HG02588 (cell line): Measurements from ENCODE around the gene MAGI1.

Experiments
- ATAC-seq: cut with Tn5 transposase; IDR thresholded peaks from one replicate; pipeline ENCODE4 v1.9.1; 2021; ENCODE audit warnings: mild to moderate bottlenecking, moderate library complexity; ENCODE audit not compliant: unreplicated experiment

Gene MAGI1

DNA sequence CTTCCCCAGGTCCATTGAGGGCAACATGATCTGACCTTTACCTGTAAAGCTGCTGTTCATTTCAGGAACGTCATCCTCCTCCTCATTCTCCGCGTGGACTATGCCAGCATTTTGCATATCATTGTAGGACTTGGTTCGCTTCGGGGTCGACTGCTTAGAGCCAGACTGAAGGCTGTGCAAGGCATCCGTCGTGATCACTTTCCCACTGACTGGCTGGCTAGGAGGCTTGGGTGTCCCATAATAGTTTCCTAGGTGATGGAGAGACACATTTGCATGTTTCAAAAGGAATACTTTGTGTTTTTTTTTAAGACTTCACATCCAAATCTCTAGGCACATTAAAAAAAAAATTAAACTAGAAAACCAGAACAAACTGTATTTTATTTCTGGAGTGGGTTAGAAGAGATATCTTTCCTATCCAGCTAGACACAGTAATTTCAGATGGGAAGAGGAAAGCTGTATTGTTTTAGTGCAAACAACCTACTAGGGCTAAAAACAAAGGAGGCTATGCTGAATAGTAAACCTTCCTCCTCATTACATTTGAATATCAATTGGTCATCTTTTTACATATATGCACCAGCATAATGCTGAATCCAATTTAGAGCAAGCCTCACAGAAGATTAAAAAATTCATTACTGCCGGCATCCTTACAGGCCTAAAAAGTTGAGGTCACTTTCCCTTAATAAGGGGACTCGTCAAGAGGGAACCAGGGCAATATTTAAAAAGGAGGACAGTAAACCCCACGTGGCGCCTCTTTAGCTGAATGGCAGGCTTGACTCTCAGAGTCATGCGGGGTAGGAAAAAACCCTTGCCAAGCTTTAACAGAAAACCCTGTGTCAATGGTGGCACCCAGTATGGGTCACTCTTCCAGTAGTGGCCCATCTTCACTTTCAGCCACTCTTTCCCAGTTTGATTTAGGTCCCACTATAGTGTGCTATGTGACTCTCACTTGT is 559.9 kb downstream of the MAGI1 start:
- ATAC-seq: no peak

- no peak for ATAC-seq
Observed at GRCh38 chr3:65473736-65474135, 565.0 kb downstream of the MAGI1 start.

GRCh38 chr3:65472501-65472900 is 566.2 kb downstream of the MAGI1 start:
- no peak for ATAC-seq

- no peak for ATAC-seq
Observed at GRCh38 chr3:65466300-65466988, 572.3 kb downstream of the MAGI1 start.

GRCh38 chr3:65449841-65450428 is 588.8 kb downstream of the MAGI1 start:
- ATAC-seq: no peak

- ATAC-seq: no peak
Observed at GRCh38 chr3:65448120-65448519, 590.6 kb downstream of the MAGI1 start.

DNA sequence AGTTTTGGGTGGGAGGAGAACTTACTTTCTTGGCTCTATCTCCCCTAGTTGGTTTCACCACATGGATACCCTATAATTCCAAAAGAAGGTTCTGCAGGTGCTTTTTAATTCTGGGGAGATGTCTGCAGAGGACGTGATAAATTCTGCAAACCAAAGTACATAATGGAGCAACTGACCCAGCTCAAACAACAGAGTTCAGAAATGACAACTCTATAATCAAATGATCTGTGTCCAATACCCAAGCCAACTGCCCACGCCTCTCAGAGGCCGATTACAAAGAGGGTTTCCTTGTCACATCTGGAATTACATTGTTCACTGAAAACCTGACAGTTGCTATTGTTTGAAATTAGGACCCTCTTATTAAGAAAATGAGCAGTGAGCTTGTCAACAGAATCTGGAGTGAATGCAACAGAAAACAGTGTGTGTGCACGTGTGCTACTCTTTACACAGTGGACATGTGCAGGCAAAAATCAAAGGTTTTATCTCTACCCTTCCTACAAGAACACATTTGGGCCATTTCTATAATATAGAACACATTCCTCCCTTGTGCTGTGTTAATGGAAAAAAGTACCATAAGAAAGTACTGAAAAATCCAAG is 593.0 kb downstream of the MAGI1 start:
- no peak for ATAC-seq

- no peak for ATAC-seq
Observed at GRCh38 chr3:65444447-65444815, 594.3 kb downstream of the MAGI1 start.

DNA sequence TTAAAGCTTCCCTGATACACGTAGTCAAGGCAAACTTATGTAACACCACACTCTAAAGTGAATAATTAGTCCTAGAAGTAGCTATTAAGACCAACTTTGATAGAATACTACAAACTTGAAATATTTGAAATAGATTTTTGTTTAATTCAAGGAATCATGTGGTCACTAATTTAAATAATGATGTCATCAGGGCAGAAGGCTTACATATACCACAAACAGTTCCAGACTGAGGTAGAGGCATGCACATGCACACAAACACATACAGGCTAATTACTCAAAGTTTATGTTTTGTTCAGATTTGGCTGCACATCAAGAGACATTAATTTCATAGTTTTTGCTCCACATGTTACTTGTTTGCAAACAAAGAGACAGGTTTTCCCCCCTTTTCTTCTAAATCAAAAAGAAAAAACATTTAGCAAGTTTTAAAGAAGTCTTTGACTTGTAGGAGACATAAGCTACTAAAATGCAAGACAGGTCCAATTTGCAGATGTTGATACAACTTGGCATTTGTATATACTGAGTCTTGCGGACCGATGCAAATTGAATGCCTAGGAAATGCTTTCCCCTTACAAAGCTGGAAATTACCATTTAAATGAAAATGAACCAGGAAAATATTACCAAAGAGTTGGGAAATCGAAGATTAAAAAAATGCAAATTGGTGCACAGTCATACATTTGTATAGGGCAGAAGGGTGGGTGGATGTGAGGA is 594.8 kb downstream of the MAGI1 start:
- ATAC-seq: no peak

DNA sequence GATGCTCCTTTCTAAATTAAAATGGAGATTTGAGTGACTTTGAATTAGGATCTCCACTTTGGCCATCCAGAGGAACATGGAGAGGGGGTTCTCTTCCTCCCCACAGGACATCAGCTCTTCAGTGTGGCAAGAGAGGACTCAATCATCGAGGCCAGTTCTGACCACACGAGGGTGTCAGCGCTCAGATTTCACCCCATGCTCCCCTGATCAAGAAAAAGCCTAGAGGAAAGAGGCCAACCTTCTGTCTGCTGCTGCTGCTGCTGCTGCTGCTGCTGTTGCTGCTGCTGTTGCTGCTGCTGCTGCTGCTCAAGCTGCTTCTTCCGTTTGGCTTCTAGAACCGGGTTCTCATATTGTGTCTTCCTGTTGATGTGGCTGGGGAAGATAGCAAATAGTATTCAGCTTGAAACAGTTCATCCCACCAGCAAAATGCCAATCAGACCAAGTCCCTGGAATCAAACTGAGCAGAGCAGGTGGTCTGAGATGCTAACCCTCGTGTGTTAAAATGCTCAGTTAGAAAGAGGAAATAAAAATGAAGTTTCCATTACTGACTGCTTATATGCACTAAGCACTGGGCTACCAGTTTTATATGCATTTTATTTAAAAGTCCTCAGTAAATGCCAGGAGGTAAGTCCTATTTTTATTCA is 599.0 kb downstream of the MAGI1 start:
- ATAC-seq: no peak

DNA sequence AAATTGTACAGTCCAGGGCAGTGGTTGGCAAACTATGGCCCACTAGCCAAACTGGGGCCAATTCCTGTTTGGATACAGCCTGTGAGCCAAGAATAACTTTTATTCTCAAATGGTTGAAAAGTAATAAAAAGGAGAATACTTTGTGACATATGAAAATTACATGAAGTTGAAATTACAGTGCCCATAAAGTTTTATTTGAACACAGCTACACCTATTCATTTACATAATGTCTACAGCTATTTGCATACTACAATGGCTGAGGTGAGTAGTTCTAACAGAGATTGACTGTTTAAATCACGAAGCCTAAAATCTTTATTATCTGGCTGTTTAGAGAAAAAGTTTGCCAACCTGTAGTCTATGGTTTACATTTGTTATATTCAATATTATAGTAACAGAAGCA is 600.1 kb downstream of the MAGI1 start:
- ATAC-seq: no peak

GRCh38 chr3:65438096-65438495 is 600.6 kb downstream of the MAGI1 start:
- ATAC-seq: no peak

DNA sequence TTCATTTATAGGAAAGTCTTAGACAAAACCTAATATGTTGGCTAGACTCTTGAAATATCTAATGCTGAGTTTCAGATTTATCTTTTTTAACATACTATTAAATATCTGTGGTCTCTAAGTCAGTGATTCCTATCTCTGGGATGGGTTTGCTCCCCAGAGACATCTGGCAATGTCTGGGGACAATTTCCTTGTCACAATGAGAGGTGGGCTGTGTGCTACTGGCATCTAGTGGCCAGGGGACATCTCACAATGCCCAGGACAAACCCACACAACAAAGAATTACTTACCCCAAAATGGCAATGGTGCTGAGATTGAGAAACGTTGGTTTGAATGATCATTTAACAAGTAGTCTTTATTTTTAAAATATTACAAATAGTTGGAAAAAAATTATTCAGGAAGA is 602.1 kb downstream of the MAGI1 start:
- no peak for ATAC-seq

DNA sequence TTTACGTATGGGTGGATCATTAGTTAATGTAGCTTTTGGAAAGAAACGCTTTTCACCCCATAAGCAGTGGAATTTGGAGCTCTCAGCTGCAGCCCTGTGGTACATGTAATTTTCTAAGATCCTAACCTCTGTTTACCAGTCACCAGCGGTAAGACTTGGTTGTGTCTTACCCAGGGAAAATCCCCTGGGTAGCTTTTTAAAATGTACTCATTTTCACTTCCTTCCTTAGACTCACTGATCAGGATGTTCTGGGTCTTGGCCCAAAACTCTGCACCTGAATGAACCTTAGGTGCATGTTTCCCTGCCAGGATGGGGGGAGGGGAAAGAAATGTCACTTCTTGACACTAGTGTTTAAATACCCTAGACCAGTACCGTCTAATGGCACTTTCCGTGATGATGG is 605.2 kb downstream of the MAGI1 start:
- ATAC-seq: no peak

- no peak for ATAC-seq
Observed at GRCh38 chr3:65432388-65433003, 606.2 kb downstream of the MAGI1 start.

DNA sequence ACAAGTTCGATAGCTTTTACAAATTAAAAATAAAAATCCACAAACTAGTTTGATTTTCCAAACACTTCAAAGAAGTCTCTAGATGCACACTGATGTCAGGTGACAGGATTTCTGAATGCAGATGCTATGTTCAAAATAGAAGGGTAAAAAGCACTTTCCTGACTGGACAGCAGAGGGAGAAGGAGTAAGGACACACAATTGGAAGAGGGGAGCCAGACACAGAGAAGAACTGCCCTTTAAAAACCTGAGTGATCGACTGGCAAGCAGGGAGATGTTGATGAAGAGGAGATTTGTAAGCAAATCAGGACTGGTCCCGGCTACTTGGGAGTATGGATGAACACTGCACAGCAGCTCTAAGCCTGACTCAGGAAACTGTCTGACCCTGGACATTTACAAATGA is 612.8 kb downstream of the MAGI1 start:
- ATAC-seq: no peak

- ATAC-seq: no peak
Observed at GRCh38 chr3:65422154-65422553, 616.6 kb downstream of the MAGI1 start.

- no peak for ATAC-seq
Observed at GRCh38 chr3:65419233-65419632, 619.5 kb downstream of the MAGI1 start.

- no peak for ATAC-seq
Observed at GRCh38 chr3:65413891-65414290, 624.8 kb downstream of the MAGI1 start.

DNA sequence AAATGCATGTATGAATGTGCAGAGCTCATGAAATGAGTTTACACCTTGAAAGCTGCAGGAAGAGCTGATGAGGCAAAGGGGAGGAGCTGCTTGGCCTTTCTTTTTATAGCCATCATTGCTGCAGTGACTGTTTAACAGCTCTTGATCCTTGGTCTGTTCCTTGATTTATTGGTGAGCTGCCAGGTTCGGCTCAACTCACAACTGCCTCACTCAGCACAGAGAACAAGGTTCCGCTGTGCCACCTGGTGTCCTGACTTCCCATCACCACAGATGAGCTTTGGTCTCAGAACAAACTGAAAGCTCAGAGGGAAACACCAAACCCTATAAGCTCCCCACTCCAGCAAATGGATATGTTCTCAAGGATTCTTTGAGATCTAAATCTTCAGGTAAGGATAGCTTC is 626.1 kb downstream of the MAGI1 start:
- ATAC-seq: no peak
